Left hindlimb (tissue), 1 donor: ENCODE measurements around the gene ZBTB46.
"Not testable (repeated sequence)": the region's sequence is repeated elsewhere in the genome, so short reads cannot be mapped to it uniquely, and the experiment has no call there.

Experiments used
- DNase-seq: peaks from one replicate; pipeline ENCODE4 v3.0.0-alpha.2; 2018

Gene ZBTB46, protein sequence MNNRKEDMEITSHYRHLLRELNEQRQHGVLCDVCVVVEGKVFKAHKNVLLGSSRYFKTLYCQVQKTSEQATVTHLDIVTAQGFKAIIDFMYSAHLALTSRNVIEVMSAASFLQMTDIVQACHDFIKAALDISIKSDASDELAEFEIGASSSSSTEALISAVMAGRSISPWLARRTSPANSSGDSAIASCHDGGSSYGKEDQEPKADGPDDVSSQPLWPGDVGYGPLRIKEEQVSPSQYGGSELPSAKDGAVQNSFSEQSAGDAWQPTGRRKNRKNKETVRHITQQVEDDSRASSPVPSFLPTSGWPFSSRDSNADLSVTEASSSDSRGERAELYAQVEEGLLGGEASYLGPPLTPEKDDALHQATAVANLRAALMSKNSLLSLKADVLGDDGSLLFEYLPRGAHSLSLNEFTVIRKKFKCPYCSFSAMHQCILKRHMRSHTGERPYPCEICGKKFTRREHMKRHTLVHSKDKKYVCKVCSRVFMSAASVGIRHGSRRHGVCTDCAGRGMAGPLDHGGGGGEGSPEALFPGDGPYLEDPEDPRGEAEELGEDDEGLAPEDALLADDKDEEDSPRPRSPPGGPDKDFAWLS

DNA sequence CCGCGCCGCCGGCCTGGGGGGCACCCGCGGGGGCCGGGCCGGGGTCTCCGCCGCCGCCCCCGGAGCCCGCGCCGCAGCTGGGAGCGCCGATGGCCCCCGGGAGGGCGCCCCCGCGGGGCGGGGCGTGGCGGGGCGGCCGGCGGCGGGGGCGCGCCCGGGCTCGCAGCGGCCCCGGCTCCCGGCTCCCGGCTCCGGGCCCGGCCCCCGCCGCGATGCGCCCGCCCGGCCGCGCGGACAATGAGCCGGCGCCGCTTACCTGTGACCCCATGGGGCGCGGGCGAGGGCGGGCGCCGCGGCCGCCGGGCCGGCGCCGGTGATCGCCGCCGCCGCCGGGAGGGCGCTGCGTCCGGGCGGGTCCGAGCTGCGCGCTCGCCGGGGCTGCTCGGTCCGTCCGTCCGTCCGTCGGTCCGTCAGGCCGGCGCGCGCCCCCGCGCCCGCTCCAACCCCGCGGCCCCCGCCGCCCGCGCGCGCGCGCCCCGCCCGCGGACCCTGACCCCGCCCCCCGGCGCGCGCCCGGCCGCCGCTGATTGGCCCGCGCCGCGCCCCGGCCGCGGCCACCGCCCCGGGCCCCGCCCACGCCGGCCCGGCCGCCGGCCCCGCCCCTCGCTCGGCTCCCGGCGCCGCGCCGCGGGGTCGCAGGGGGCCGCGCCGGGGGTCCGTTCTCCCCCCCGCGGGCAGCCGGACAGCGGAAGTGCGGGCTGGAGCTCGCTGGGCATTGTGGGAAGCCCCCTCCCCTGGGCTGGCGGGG, at the start of gene ZBTB46:
Gene ZBTB46 (minus strand): TSS at position 424 of the 748 bp plus-strand sequence. CDS start 40,507 bp downstream, outside the sequence.
- DNase-seq, result no peak

DNA sequence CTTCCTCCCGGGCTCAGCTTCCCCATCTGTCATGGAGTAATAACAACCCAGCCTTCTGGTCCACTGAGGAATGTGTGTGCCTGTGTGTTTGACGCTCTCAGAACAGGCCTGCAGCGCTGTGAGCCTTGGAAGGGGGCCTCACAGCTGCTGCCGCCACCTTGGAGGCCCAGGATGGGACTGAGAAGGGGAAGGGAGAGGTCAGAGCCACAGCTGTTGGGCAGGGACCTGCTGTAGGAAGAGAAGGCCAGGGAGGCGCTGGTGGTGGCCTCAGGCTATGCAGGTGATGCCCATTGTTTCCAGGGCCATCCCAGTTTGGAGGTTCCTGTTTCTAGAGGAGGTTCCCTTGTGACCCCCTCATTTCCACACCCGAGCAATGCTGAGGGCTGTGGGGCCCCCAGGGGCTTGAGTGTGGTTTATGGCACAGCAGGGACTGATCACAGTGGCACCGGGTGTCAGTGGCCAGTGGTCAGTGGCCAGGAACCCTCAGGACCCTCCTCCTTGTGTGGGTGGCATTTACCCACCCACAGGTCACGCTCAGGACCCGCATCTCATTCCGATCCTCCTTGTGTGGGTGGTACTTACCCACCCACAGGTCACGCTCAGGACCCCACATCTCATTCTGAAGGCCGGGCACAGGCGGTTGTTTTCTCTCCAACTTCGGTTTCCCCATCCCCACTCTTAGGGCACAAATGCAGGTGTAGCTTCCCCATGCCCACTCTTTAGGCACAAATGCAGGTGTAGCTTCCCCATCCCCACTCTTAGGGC, 48.0 kb upstream of the ZBTB46 start:
- DNase-seq, result no peak

DNA sequence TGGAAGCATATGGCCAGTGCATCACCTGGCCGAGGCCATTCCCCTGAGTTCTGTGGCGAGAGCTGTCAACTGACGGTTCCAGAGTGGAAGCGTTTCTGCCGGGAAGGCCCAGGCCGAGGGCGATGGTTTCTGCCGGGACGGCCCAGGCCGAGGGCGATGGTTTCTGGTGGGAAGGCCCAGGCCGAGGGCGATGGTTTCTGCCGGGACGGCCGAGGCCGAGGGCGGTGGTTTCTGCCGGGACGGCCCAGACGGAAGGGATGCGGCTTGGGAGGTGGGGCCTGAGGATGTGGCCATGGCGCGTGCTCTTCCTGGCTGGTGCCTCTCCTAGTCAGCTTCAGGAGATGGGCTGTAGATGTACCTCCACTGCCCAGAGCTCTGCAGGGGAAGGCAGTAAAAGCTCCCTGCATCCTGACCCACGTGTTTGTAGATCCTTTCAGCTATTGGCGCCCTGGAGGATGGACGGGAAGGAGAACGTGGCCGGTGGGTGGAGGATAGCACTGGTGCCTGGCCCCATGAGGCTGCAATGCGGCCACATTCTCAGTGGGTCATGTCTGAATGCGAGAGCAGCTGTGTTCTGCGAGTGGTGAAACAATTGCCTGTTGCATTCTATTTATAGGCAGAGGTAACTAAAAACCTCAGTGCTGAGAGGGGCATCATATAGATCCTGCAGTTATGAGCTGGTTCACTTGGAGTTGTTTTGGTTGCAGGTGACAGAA, 46.8 kb upstream of the ZBTB46 start:
- no peak for DNase-seq

DNA sequence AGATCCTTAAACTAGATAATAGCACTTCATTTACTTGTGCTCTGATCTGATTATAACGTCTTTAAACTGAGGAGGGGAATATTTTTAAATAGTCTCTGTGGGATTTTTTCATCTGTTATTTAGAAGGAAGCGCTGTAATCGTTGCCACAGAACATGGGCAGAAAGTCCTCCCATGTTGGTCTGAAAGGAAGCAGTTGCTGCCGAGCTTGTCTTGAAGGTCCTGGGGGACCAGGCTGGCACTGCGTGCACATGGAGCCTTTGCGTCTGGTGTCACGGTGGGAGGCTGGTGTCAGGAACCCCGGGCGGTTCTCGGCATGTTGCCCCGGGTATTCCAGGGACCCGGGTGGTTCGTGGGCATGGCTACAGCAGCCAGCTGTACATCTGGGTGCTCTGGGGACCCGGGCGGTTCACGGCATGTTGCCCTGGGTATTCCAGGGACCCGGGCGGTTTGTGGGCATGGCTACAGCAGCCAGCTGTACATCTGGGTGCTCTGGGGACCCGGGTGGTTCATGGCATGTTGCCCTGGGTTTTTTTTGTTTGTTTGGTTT, 45.5 kb upstream of the ZBTB46 start:
- no peak for DNase-seq

DNA sequence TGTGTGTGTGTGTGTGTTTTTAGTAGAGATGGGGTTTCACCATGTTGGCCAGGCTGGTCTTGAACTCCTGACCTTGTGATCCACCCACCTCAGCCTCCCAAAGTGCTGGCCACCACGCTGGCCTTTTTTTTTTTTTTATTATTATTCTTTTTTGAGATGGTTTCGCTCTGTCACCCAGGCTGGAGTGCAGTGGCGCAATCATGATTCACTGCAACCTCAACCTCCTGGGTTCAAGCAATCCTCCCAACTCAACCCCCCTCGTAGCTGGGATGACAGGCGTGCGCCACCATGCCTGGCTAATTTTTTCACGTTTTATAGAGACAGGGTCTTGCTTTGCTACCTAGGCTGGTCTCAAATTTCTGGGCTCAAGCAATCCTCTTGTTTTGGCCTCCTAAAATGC, 43.2 kb upstream of the ZBTB46 start:
- not testable (repeated sequence) for DNase-seq

DNA sequence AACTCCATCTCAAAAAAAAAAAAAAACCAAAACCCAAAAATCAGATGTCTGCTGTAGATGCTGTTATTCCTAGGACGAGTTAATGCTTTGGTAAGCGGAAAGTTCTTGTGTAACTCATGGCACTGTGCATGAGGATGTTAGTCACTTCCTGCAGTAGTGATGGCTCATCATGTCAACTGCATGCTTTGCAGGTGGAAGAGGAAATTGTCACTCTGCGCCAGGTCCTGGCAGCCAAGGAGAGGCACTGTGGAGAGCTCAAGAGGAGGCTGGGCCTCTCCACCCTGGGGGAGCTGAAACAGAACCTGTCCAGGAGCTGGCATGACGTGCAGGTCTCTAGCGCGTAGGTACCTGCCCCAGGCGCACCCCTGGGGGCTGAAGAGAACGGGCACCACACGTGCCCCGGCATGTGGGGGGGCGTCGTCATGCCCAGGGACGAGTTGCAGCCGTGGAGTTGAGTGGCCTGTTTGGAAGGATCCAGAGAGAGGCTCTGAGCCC, 42.5 kb upstream of the ZBTB46 start:
- no peak for DNase-seq

DNA sequence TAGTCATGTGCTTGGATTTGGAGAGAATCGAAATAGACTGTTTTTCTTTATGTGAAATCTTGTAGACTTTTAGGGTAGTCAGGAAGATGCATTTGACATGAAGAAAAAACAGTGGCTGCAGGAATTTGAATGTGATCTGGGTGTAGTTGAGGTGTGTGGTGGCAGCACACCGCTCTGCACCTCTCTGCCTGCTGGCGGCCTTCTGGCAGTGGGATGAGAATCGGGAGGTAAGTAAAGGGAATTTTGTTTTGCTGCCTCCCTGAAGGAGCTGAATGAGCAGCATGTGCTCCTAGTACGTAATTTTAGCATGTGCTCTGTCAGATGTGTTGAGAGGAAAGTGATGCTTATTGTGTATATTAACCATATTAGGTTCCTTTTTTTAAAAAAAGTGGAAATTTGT, 37.2 kb upstream of the ZBTB46 start:
- DNase-seq, result no peak

DNA sequence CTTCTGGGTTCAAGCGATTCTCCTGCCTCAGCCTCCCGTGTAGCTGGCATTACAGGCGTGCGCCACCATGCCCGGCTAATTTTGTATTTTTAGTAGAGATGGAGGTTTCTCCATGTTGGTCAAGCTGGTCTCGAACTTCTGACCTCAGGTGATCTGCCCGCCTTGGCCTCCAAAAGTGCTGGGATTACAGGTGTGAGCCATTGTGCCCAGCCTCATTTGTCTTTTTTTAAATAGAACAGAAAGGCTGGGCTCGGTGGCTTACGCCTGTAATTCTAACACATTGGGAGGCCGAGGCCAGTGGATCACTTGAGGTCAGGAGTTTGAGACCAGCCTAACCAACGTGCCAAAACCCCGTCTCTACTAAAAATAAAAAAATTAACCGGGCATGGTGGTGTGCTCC, 36.0 kb upstream of the ZBTB46 start:
- not testable (repeated sequence) for DNase-seq

DNA sequence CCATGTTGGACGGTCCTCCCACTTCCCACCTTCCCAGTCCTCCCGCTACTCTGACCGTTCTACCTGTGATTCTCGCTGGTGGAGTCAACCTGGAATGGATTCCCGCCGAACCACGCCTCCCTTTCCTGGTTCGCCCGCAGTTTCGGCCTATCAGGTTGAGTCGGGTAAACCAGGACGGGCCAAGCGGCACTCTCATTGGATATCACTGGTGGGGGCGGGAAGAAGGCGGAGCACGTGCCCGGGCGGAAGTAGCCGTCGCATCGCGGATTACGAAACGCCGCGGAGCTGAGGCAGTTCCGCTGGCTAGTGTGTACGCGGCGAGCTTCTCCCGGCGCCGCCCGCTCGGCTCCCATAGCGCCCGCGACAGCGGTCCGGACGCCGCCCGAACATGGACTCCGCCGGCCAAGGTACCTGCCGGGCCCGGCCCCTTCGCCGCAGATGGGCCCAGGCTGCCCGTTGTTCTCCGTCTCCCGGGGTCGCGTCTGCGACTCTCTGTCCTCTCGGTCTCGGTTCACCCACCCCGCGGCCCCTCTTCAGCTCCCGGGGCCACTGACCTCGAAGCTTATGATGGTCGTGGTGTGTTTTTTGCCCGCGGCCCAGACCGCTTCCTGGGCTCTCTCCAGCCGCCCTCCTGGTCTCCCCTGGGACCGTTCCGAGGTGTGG, 34.0 kb upstream of the ZBTB46 start, which contains the start of gene TPD52L2:
Gene TPD52L2 (plus strand): TSS at position 293 of the 663 bp plus-strand sequence. CDS start 96 bp downstream, at position 389.
- peak; percentile 98 for DNase-seq

DNA sequence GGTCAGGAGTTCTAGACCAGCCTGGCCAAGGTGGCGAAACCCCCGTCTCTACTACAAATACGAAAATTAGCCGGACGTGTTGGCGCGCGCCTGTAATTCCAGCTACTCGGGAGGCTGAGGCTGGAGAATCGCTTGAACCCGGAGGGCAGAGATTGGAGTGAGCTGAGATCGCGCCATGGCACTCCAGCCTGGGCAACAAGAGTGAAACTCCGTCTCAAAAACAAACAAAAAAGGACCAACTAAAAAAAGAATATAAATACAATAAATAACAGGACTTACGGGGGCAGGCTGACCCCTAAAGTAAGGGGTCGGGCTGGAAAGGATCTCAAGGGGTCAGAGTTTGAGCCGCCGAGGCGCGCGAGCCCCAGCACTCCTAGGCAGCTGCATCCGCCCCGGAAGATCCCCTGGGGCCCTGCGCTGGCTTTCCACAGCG, 33.5 kb upstream of the ZBTB46 start:
- no peak for DNase-seq

DNA sequence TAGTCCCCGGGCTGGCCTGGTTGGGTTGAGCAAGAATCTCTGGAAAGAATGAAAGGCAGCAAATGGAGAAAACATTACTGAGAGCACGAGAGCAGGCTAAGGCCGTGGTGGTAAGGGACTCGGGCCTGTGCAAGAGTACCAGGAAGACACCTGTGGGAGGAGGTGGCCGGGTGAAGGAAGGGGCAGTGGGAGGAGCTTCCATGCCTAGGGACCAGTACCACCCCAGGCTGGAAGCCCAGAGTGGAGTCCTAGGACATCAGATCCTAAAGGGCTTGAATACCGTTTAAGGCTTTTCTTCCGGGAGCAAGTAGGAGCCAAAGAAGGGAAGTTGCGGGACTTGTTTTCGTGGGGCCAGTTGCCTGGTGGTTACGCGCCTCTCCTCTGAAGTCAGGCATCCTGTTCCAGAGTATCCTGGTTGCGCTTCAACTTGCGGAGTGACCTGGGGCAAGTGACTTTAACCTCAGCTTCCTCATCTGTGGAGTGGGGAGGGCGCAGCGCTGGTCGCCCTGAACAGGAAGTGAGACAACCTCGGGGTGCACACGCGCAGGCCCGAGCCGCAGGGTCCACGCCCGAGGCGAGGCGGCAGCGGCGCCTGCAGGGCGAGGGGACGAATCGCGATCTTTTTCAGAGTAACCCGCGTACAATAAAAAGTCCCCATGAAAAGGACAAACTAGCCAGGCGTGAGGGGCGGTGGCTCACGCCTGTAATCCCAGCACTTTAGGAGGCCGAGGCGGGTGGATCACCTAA, 32.9 kb upstream of the ZBTB46 start:
- peak; percentile 83 for DNase-seq

DNA sequence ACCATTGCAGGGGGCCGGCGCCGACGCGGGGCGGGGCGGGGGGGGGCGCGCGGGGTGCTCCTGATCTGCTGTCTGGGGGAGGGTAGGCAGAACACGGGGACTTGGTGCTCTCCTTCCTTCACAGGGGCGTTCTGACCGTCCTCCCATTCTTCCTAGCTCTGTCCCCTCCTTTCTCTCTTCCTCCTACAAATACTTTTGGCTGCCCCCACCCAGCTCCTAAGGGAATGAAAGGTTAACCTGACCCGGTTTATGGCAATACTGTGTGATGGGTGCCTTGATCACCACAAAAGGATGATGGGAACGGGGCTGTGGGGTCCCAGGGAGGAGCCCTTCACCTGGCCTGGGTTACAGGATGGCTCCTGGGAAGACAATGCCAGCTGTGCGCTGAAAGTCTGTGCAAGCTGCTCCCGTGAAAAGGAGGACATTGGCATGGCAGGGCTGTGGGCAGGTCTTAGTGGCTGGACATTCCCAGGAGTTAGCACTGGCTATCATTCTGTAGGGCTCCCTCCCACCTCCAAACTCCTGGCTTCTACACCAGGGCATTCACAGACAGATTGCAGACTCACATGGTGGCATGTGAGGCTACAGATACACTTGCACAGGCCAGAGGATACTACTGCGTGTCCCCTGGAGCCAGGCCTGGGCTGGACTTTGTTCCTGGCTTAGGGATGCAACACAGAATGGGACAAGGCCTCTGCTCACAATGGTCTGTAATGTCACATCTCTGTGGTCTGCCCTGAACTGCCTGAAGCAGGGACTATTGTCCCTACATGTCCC, 32.1 kb upstream of the ZBTB46 start:
- no peak for DNase-seq

DNA sequence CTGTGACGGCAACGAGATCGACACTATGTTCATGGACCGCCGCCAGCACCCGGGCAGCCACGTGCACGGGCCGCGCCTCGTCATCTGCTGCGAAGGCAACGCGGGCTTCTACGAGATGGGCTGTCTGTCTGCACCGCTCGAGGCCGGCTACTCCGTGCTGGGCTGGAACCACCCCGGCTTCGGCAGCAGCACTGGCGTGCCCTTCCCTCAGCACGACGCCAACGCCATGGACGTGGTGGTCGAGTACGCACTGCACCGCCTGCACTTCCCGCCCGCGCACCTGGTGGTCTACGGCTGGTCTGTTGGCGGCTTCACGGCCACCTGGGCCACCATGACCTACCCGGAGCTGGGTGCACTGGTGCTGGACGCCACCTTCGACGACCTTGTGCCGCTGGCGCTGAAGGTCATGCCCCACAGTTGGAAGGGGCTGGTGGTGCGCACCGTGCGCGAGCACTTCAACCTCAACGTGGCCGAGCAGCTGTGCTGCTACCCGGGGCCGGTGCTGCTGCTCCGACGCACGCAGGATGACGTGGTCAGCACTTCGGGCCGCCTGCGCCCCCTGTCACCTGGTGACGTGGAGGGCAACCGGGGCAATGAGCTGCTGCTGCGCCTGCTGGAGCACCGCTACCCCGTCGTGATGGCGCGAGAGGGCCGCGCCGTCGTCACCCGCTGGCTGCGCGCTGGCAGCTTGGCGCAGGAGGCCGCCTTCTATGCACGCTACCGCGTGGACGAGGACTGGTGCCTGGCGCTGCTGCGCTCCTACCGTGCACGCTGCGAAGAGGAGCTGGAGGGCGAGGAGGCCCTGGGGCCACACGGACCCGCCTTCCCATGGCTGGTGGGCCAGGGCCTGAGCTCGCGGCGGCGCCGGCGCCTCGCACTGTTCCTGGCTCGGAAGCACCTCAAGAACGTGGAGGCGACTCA, 31.2 kb upstream of the ZBTB46 start:
- no peak for DNase-seq

DNA sequence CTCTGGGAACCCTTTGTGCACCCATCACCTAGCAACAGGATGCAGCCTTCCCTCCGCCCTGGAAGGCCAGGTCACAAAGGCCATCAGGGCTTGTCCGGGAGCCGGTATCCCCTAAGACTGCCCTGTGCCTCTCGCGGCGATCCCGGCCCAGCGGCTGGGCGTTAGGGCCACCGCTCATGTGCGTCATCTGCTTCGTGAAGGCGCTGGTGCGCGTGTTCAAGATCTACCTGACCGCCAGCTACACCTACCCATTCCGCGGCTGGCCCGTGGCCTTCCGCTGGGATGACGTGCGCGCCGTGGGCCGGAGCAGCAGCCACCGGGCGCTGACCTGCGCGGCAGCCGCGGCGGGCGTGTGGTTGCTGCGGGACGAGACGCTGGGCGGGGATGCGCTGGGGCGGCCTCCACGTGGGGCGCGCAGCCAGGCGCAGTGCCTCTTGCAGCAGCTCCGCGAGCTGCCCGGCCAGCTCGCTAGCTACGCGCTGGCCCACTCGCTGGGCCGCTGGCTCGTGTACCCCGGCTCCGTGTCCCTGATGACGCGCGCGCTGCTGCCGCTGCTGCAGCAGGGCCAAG, 30.4 kb upstream of the ZBTB46 start, which contains the start of gene ABHD16B:
Gene ABHD16B (plus strand): TSS at position 134 of the 570 bp plus-strand sequence. CDS start 43 bp downstream, at position 177.
- DNase-seq, result no peak

DNA sequence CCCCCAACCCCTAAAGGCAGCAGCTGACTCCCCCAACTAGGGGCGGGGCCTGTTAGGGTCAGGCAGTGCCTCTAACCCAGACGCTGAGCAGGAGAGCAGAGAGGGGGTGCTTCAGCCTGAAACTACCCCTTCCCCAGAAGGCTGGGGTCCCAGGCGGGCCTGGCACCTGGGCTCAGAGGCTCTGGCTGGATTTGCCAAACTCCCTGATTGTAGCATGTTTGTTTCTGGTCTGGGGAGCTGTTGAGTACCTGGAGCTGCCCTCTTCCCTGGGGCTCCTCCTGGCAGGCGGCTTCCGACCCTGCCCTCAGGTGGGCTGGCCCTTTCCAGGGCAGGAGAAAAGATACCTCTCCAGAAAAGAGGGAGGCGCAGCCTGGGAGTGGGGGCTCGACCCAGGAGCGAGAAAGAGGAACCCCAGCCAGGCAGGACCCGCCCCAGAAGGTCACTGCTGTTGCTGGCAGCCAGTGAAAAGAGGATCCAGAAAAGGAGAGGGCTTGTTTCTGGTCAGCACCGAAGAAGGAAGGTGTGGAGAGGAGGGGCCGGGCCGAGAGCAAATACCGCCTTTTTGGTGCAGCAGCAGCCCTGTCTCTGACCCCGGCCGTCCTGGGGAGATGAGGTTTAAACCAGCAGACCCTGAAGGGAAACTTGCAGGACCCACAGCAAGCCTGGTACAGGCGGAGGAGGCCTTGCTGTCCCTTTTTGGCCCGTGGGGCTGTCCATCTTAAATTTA, 29.4 kb upstream of the ZBTB46 start:
- DNase-seq, result no peak

DNA sequence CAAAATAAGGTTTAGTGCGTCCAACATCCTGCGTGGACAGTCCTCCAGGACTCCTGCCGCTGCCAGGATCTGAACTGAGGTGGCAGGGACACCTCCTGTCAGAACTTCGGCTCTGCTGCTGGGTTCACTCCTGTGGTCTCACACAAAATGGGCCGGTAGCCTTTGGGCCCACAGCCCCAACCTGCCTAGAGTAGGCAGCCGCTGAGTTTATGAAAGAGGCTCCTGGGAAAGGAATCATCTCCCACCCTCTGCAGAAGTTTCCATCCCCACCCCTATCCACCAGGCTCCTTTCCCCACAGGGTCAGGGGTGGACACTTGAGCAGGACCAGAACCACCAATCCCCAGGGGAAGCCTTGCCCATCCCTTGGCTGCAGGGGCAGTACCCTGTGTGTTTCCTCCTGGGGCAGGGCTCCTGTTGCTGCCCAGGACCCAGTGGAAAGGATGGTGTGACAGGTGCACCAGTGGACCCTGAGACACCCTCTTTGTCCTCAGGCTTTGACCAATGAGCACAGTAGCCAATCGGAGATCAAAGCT, 28.2 kb upstream of the ZBTB46 start:
- DNase-seq, result no peak
